ENCODE results near the gene PPP3CA. TPM values are rescaled to one million over a fixed set of nuclear protein-coding genes. Genes with fewer than 3 reads are reported as not detected.

The PPP3CA gene
- total and polyA plus RNA-seq, 11 donors: 5.9 to 32.5 (median 19.3) TPM

GRCh38 chr4:101174679-101175345 is 172.5 kb downstream of the PPP3CA start:
- no peaks in the 10 kb centered on the region for H3K27me3 ChIP-seq
- peaks cover 0 to 38% (median 17%) of the 10 kb centered on the region in 12 donors for H3K4me1 ChIP-seq
- no peaks in the 10 kb centered on the region for H3K9me3 ChIP-seq
- no peak overlapping the region for H3K4me3 ChIP-seq
- ATAC-seq: peak in 2 of 4 donors; percentile 45 to 49
- DNase-seq: no peak
- no peak for TF ChIP-seq POLR2A (IDR thresholded peaks at IDR 0.05)
- no peak for TF ChIP-seq CTCF (IDR thresholded peaks at IDR 0.05)
- H3K27ac ChIP-seq: no peak overlapping the region
- WGBS, 4 donors: 59 to 68% (median 64%) methylated on average over 4 of the region's 4 CpGs
- intact Hi-C loops (cut with DNase I): loop anchor here in 7 of 10 donors (5.0 to 10.0 kb wide), 3 partner anchors 170 to 240 kb away; partner anchors contain the start of gene PPP3CA (in 7 of the 7)
- H3K36me3 ChIP-seq: no peaks in the 10 kb centered on the region

GRCh38 chr4:101172369-101172768 is 175.0 kb downstream of the PPP3CA start:
- Histone ChIP-seq H3K4me3 (no peak overlapping the region), H3K36me3 (no peaks in the 10 kb centered on the region), H3K9me3 (no peaks in the 10 kb centered on the region), H3K4me1 (peaks cover 0 to 33% (median 16%) of the 10 kb centered on the region in 12 donors), H3K27me3 (no peaks in the 10 kb centered on the region), H3K27ac (no peak overlapping the region)
- intact Hi-C loops (cut with DNase I): loop anchor here in 6 of 10 donors (5.0 to 10.0 kb wide), 3 partner anchors 172 to 242 kb away; partner anchors contain the start of gene PPP3CA (in 5 of the 6)
- WGBS, 4 donors: 39 to 59% (median 46%) methylated on average over 1 of the region's 1 CpG
- TF ChIP-seq CTCF (IDR thresholded peaks at IDR 0.05) (no peak), POLR2A (IDR thresholded peaks at IDR 0.05) (no peak)
- no peak for DNase-seq
- no peak for ATAC-seq

GRCh38 chr4:101171747-101172146 is 175.6 kb downstream of the PPP3CA start:
- ATAC-seq (no peak), DNase-seq (no peak)
- no peaks in the 10 kb centered on the region for H3K27me3 ChIP-seq
- WGBS, 4 donors: 56 to 86% (median 72%) methylated on average over 3 of the region's 3 CpGs
- intact Hi-C loops (cut with DNase I): loop anchor here in 6 of 10 donors (2.0 to 10.0 kb wide), 4 partner anchors 173 to 559 kb away; partner anchors contain the start of gene PPP3CA (in 5 of the 6)
- TF ChIP-seq POLR2A (IDR thresholded peaks at IDR 0.05) (no peak), CTCF (IDR thresholded peaks at IDR 0.05) (no peak)
- H3K36me3 ChIP-seq: no peaks in the 10 kb centered on the region
- no peak overlapping the region for H3K4me3 ChIP-seq
- peaks cover 0 to 33% (median 16%) of the 10 kb centered on the region in 12 donors for H3K4me1 ChIP-seq
- H3K9me3 ChIP-seq: no peaks in the 10 kb centered on the region
- H3K27ac ChIP-seq: no peak overlapping the region
